ENCODE measurements around the gene SECTM1. TPM values are rescaled to one million over a fixed set of nuclear protein-coding genes. Genes with fewer than 3 reads are reported as not detected.

Gene SECTM1
- total RNA-seq, 6 experiments from 2014 or later, result 3.9 to 7.4 (median 5.8) TPM

DNA sequence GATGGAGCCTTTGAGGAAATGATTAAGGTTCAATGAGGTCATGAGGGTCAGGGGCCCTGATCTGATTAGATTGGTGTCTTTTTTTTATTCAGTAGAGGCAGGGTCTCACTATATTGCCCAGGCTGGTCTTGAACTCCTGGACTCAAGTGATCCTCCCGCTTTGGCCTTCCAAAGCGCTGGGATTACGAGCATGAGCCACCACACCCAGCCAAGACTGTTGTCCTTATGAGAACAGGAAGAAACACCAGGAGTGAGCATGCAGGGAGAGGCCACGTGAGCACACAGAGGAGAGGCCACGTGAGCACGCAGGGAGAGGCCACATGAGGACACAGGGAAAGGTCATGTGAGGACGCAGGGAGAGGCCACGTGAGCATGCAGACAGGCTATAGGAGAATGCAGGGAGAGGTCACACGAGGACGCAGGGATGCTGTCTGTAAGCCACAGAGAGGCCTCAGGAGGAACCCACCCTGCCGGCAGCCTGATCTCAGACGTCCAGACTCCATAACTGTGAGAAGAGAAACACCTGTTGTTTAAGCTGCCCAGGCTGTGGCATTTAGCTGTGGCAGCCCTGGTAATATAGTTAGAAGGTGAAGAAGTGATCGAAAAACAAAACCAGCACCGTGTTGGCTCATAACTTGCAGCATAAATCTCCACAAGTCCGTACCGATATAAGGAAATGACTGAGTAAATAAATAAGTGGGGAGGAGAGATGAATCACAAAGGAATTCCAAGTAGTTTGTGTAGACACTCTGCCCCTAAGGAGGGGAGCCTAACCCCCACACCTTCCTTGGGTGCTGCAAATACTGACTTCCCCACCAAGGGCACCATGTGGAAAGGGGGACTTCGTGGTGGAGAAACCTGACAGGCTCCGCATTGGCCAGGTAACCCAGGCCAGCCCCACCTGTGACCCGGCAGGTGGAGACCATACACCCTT is 45.4 kb downstream of the SECTM1 start:
- Histone ChIP-seq H3K4me3 (no peak overlapping the region), H3K27me3 (no peaks in the 10 kb centered on the region), H3K9me3 (no peaks in the 10 kb centered on the region), H3K36me3 (no peaks in the 10 kb centered on the region), H3K4me1 (peaks cover 0 to 4% (median under 1%) of the 10 kb centered on the region in 4 donors), H3K27ac (no peak overlapping the region)
- no peak for TF ChIP-seq POLR2A (IDR thresholded peaks at IDR 0.05)
- TF ChIP-seq, protein P1, sequence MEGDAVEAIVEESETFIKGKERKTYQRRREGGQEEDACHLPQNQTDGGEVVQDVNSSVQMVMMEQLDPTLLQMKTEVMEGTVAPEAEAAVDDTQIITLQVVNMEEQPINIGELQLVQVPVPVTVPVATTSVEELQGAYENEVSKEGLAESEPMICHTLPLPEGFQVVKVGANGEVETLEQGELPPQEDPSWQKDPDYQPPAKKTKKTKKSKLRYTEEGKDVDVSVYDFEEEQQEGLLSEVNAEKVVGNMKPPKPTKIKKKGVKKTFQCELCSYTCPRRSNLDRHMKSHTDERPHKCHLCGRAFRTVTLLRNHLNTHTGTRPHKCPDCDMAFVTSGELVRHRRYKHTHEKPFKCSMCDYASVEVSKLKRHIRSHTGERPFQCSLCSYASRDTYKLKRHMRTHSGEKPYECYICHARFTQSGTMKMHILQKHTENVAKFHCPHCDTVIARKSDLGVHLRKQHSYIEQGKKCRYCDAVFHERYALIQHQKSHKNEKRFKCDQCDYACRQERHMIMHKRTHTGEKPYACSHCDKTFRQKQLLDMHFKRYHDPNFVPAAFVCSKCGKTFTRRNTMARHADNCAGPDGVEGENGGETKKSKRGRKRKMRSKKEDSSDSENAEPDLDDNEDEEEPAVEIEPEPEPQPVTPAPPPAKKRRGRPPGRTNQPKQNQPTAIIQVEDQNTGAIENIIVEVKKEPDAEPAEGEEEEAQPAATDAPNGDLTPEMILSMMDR (IDR thresholded peaks at IDR 0.05), result no peak
- 52% methylated on average over 16 of the region's 19 CpGs for WGBS (ENCODE audit: insufficient coverage, low coverage, low lambda C conversion rate, missing lambda C conversion rate)
- peak; percentile 27 to 50 (median 46) for ATAC-seq
- DNase-seq, result peak in 2 of 3 donors; percentile 61 to 79
- intact Hi-C loops (cut with DNase I), result no loop called here

DNA sequence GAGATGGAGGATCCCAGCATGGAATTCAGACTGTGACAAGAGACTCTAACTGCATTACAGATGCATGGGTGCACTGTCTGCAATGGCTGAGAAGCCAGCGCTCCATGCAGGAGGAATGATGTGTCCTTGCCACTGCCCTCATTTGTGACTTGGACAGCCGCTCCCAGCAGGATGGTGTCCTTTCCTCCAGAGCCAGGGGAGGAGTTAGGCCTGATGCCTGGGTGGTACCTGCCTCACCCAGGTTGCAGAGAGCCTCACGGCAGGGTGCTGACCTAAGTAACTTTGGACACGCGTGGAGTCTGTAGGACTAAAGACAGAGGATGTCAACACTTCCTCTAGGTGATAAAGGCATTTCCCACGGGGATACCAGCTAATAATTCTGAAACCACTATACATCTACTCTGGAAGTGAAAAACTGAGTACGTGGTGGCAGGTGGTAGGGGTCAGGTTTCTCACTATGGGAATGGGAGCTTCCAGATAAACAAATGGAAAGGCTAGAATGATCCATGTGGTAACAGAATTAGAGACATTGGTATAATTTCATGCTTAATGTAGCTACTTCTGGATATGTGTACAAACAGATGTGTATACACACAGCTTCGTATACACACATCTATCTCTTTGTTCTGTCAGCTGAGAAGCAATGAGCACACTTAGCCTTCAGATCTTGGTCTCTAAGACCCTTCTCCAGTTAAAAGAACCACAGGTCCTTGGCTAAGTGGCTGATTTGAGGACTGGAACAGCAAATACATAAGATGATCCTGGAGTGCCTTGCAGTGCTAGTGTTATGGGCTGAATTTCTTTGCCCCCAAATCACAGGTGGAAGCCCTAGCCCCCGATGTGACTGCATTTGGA is 46.3 kb downstream of the SECTM1 start:
- no peak for ATAC-seq
- Histone ChIP-seq H3K4me3 (no peak overlapping the region), H3K36me3 (no peaks in the 10 kb centered on the region), H3K27ac (no peak overlapping the region), H3K9me3 (no peaks in the 10 kb centered on the region), H3K27me3 (no peaks in the 10 kb centered on the region), H3K4me1 (peaks cover 0 to 4% (median under 1%) of the 10 kb centered on the region in 4 donors)
- DNase-seq, result no peak
- WGBS (ENCODE audit: insufficient coverage, low coverage, low lambda C conversion rate, missing lambda C conversion rate), result 74% methylated on average over 7 of the region's 9 CpGs
- intact Hi-C loops (cut with DNase I), result no loop called here
- TF ChIP-seq, protein P1 (IDR thresholded peaks at IDR 0.05), result no peak
- no peak for TF ChIP-seq POLR2A (IDR thresholded peaks at IDR 0.05)

GRCh38 chr17:82285141-82285540 is 48.4 kb downstream of the SECTM1 start:
- Histone ChIP-seq H3K9me3 (no peaks in the 10 kb centered on the region), H3K4me1 (peaks cover 0 to 4% (median under 1%) of the 10 kb centered on the region in 4 donors), H3K36me3 (no peaks in the 10 kb centered on the region), H3K27ac (no peak overlapping the region), H3K4me3 (no peak overlapping the region), H3K27me3 (no peaks in the 10 kb centered on the region)
- no peak for TF ChIP-seq POLR2A (IDR thresholded peaks at IDR 0.05)
- TF ChIP-seq, protein P1 (IDR thresholded peaks at IDR 0.05), result no peak
- ATAC-seq (no peak), DNase-seq (no peak)
- intact Hi-C loops (cut with DNase I), result no loop called here
- 76% methylated on average over 8 of the region's 8 CpGs for WGBS (ENCODE audit: insufficient coverage, low coverage, low lambda C conversion rate, missing lambda C conversion rate)

DNA sequence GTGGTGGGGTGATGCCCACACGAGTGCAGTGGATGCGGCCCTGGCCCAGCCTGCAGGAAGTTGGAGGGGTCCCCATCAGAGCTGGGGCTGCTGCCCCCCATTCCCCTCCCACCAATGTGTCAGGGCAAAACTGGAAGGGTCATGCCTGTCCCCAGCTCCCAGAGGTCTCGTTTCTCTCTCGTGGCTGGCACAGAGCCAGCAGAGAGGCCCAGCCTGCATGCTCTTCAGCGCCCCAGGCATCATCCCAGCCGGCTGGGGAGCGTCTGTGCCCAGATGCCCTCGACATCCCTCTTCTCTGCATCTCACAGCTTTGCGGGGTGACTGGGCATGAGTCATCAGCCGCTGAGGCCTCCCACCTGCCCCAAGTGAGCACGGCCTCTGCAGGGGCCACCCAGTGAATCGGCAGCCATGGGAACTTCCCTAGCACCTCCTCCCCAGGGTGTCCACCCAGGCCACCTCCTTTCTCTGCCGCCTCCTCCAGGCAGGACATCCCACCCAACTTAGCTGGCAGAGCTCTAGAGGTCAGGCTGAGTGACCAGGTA is 50.3 kb downstream of the SECTM1 start:
- no peak overlapping the region for H3K4me3 ChIP-seq
- H3K27ac ChIP-seq, result no peak overlapping the region

More for the DNA sequence above, 50.3 kb downstream of the SECTM1 start:
- TF ChIP-seq, protein P1 (IDR thresholded peaks at IDR 0.05), result no peak
- TF ChIP-seq POLR2A (IDR thresholded peaks at IDR 0.05), result no peak
- WGBS (ENCODE audit: insufficient coverage, low coverage, low lambda C conversion rate, missing lambda C conversion rate), result 20% methylated on average over 1 of the region's 13 CpGs
- intact Hi-C loops (cut with DNase I), result no loop called here
- no peak for ATAC-seq
- Histone ChIP-seq H3K27me3 (no peaks in the 10 kb centered on the region), H3K36me3 (no peaks in the 10 kb centered on the region), H3K9me3 (no peaks in the 10 kb centered on the region), H3K4me1 (peaks cover 0 to 4% (median under 1%) of the 10 kb centered on the region in 4 donors)
- DNase-seq, result no peak

All from right lobe of liver (tissue), 6 donors.